ENCODE results near the gene RPP14. TPM values are rescaled to one million over a fixed set of nuclear protein-coding genes. Genes with fewer than 3 reads are reported as not detected.

Gene RPP14
- total RNA-seq, 2 experiments from 2014 or later: 12.8 to 20.3 TPM

DNA sequence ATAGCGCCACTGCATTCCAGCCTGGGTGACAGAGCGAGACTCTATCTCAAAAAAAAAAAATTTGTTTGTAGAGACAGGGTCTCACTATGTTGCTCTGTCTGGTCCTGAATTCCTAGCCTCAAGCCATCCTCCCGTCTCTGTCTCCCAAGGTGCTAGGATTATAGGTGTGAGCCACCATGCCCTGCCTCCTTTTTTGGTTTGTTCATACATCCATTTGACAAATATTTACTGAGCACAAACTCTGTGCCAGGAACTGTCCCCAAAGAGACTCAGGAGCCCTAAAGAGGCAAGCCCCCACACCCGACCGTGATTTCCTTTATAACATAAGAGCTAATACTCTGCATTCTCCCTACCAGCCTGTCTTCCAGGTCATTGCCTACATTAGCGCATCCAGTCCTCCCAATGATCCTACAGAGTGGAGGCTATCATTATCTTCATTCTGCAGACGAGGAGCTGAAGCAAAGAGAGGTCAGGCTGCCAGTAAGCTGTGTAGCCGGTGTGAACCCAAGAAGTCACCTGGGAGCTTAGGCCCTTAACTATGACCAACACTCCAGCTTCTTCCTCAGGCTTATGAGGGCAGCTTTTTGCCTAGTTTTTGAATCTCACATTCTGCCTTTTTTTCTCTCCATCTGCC lies 20.3 kb downstream of the RPP14 start:
- no TSS peak for BruUV-seq (replicated peaks)
- Histone ChIP-seq H3K4me2 (ENCODE audit: low read length) (no peak overlapping the region), H2AFZ (ENCODE audit: low read length) (no peak overlapping the region), H3K4me1 (ENCODE audit: insufficient read depth, low read length, poor library complexity, severe bottlenecking) (peaks cover 42% of the 10 kb centered on the region), H3K36me3 (ENCODE audit: insufficient read depth, low read length) (peaks cover 7% of the 10 kb centered on the region), H4K20me1 (ENCODE audit: insufficient read depth, low read length) (peaks cover under 1% of the 10 kb centered on the region; the same call in 1 of the 2 replicates), H3K9me2 (ENCODE audit: insufficient read depth, low read length) (no peaks in the 10 kb centered on the region), H3K27ac (ENCODE audit: low read depth, low read length, poor library complexity, severe bottlenecking) (no peak overlapping the region), H3K9me3 (ENCODE audit: low read length) (no peaks in the 10 kb centered on the region), H3K79me2 (ENCODE audit: insufficient read depth, low read depth, low read length) (peaks cover 3% of the 10 kb centered on the region; the same call in 1 of the 2 replicates), H3K4me3 (ENCODE audit: low read depth, low read length, poor library complexity, severe bottlenecking) (no peak overlapping the region)
- ChIA-PET POLR2A (interaction anchor here (0.9 to 3.0 kb wide), 5 partner anchors 11 to 97 kb away, joined by 3 to 12 read pairs (median 4); no protein-coding TSS in a partner anchor), CTCF (ENCODE audit: unreplicated experiment) (interaction anchor here (0.5 to 0.7 kb wide), 2 partner anchors 20 to 165 kb away, joined by 3 read pairs; partner anchors contain the start of genes HTD2 and RPP14)
- intact Hi-C loops (cut with micrococcal nuclease; ENCODE audit: unreplicated experiment): no loop called here
- no peak for DNase-seq (ENCODE audit: low spot score)
- TF ChIP-seq, protein P1, sequence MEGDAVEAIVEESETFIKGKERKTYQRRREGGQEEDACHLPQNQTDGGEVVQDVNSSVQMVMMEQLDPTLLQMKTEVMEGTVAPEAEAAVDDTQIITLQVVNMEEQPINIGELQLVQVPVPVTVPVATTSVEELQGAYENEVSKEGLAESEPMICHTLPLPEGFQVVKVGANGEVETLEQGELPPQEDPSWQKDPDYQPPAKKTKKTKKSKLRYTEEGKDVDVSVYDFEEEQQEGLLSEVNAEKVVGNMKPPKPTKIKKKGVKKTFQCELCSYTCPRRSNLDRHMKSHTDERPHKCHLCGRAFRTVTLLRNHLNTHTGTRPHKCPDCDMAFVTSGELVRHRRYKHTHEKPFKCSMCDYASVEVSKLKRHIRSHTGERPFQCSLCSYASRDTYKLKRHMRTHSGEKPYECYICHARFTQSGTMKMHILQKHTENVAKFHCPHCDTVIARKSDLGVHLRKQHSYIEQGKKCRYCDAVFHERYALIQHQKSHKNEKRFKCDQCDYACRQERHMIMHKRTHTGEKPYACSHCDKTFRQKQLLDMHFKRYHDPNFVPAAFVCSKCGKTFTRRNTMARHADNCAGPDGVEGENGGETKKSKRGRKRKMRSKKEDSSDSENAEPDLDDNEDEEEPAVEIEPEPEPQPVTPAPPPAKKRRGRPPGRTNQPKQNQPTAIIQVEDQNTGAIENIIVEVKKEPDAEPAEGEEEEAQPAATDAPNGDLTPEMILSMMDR (conservative IDR thresholded peaks at IDR 0.05; ENCODE audit: low read length): no peak
- TF ChIP-seq EZH2phosphoT487 (IDR thresholded peaks at IDR 0.05; ENCODE audit: borderline replicate concordance, low read depth, low read length): no peak

DNA sequence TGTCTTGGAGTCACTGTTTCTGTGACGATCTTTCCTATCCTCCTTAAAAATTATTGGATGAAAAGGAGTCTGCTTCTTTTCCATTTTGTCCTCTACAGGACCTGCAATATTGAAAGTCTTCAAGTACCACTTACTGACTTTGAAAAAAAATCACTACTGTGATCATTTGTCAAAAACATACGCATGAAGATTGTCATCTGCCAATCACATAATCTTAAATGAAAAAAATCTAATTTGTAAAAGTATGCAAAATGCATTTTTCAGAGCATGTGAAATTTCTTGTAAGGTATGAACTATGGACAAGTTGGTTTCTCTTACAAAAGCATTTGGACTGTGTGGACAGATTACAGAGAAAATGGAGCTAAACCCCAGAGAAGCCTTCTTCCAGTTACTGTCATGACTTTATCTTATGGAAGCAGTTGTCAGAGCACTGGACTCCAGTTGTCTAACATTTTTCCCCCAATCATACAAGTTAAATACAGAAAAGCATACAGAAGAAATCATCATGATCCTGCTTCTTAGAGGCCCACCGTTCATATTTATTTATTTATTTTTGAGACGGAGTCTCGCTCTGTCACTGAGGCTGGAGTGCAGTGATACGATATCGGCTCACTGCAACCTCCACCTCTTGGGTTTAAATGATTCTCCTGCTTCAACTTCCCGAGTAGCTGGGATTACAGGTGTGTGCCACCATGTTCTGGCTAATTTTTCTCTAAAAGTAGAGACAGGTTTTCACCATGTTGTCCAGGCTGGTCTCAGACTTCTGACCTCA lies 23.3 kb downstream of the RPP14 start:
- CTCF ChIA-PET (ENCODE audit: unreplicated experiment): no interaction called here
- Histone ChIP-seq H2AFZ (ENCODE audit: low read length) (no peak overlapping the region), H3K36me3 (ENCODE audit: insufficient read depth, low read length) (no peaks in the 10 kb centered on the region; the same call in 1 of the 2 replicates), H3K9me2 (ENCODE audit: insufficient read depth, low read length) (no peaks in the 10 kb centered on the region), H3K79me2 (ENCODE audit: insufficient read depth, low read depth, low read length) (peaks cover 20% of the 10 kb centered on the region), H3K9me3 (ENCODE audit: low read length) (no peaks in the 10 kb centered on the region), H3K4me1 (ENCODE audit: insufficient read depth, low read length, poor library complexity, severe bottlenecking) (peaks cover 37% of the 10 kb centered on the region), H3K4me2 (ENCODE audit: low read length) (no peak overlapping the region), H4K20me1 (ENCODE audit: insufficient read depth, low read length) (no peaks in the 10 kb centered on the region), H3K4me3 (ENCODE audit: low read depth, low read length, poor library complexity, severe bottlenecking) (no peak overlapping the region), H3K27ac (ENCODE audit: low read depth, low read length, poor library complexity, severe bottlenecking) (no peak overlapping the region)
- BruUV-seq (replicated peaks): no TSS peak
- POLR2A ChIA-PET: interaction anchor here (1.0 to 2.1 kb wide), 3 partner anchors 12 to 57 kb away, joined by 3 to 10 read pairs (median 3); no protein-coding TSS in a partner anchor
- no peak for TF ChIP-seq EZH2phosphoT487 (IDR thresholded peaks at IDR 0.05; ENCODE audit: borderline replicate concordance, low read depth, low read length)
- TF ChIP-seq, protein P1 (conservative IDR thresholded peaks at IDR 0.05; ENCODE audit: low read length): no peak
- no peak for DNase-seq (ENCODE audit: low spot score)
- intact Hi-C loops (cut with micrococcal nuclease; ENCODE audit: unreplicated experiment): no loop called here

Data from OCI-LY7 (cell line).